Measurements from ENCODE around the gene TLX1. TPM values are rescaled to one million over a fixed set of nuclear protein-coding genes. Genes with fewer than 3 reads are reported as not detected.

Gene TLX1
- total and polyA plus RNA-seq, 4 donors = 0.33 TPM; not detected in 3

DNA sequence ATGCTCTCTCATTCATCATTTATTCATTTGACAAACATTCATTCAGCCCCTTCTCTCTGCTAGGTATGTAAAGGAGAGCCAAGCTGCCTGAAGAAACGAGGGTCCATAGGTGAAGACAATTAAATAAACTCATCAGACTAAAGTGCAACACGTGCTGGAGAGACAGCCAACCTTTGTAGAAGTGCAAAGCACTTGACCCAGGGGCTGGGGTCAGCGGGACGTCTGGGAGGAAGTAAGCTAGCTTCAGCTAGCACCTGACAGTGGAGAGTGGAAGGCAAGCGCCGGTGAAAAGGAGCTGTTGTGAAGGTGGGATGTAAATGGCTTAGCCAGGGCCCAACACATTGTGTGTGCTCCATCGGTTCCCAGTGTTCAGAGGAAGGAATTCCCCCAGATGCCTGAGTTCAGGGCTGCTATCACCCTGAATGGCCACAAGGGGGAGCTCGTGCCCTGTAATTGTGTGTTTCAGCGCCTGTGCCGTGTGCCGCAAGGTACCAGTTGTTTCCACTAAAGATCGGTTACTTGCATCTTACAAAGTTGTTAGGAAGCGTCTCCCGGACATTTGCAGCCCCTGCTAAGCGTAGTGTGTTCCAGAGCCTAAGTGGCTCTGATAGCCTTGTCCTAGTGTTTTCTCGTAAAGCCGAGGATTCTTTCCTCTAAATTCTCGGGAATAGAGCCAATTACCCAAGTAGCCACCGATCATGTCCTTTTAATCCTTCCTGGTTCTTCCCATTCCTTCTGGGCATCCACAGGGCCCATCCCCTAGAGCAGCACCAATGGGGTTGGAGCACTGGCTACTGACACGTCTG lies 30.6 kb downstream of the TLX1 start:
- Histone ChIP-seq H3K27me3 (ENCODE audit: control insufficient read depth, insufficient read depth, low read length) (peaks cover 59% of the 10 kb centered on the region), H3K4me1 (ENCODE audit: control insufficient read depth, insufficient read depth, low read length) (peaks cover 8% of the 10 kb centered on the region), H3K36me3 (ENCODE audit: control insufficient read depth, insufficient read depth, low read length) (no peaks in the 10 kb centered on the region), H3K27ac (ENCODE audit: low read depth, low read length) (no peak overlapping the region), H3K9me3 (ENCODE audit: control insufficient read depth, insufficient read depth, low read length) (no peaks in the 10 kb centered on the region), H3K4me3 (ENCODE audit: low read depth, low read length) (no peak overlapping the region)
- DNase-seq (ENCODE audit: low read depth in 4 of 6, low spot score in 6 of 6) = peak; percentile 60 to 95 (median 76)
- WGBS (ENCODE audit: insufficient coverage) = 3% methylated on average over 17 of the region's 20 CpGs

- 82% methylated on average over 2 of the region's 3 CpGs for WGBS (ENCODE audit: insufficient coverage)
- Histone ChIP-seq H3K4me3 (ENCODE audit: low read depth, low read length) (no peak overlapping the region), H3K9me3 (ENCODE audit: control insufficient read depth, insufficient read depth, low read length) (no peaks in the 10 kb centered on the region), H3K27ac (ENCODE audit: low read depth, low read length) (no peak overlapping the region), H3K4me1 (ENCODE audit: control insufficient read depth, insufficient read depth, low read length) (peaks cover 8% of the 10 kb centered on the region), H3K36me3 (ENCODE audit: control insufficient read depth, insufficient read depth, low read length) (no peaks in the 10 kb centered on the region), H3K27me3 (ENCODE audit: control insufficient read depth, insufficient read depth, low read length) (peaks cover 54% of the 10 kb centered on the region)
- no peak for DNase-seq (ENCODE audit: low read depth in 4 of 6, low spot score in 6 of 6)
Observed at GRCh38 chr10:101162677-101163076, 31.6 kb downstream of the TLX1 start.

GRCh38 chr10:101164020-101164419 lies 32.9 kb downstream of the TLX1 start:
- Histone ChIP-seq H3K27me3 (ENCODE audit: control insufficient read depth, insufficient read depth, low read length) (peaks cover 49% of the 10 kb centered on the region), H3K9me3 (ENCODE audit: control insufficient read depth, insufficient read depth, low read length) (no peaks in the 10 kb centered on the region), H3K4me1 (ENCODE audit: control insufficient read depth, insufficient read depth, low read length) (peaks cover 8% of the 10 kb centered on the region), H3K36me3 (ENCODE audit: control insufficient read depth, insufficient read depth, low read length) (no peaks in the 10 kb centered on the region), H3K27ac (ENCODE audit: low read depth, low read length) (no peak overlapping the region), H3K4me3 (ENCODE audit: low read depth, low read length) (no peak overlapping the region)
- no peak for DNase-seq (ENCODE audit: low read depth in 4 of 6, low spot score in 6 of 6)
- 64% methylated on average over 2 of the region's 4 CpGs for WGBS (ENCODE audit: insufficient coverage)

DNA sequence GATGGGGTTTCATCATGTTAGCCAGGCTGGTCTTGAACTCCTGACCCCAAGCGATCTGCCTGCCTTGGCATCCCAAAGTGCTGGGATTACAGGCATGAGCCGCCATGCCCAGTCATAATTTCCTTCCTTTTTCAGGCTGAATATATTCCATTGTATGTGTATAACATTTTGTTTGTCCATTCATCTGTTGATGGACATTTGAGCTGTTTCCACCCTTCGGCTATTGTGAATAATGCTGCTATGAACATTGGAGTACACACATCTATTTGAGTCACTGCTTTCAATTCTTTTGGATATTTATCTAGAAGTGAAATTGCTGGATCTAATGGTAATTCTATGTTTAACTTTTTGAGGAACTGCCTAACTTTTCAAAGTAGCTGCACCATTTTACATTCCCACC lies 34.6 kb downstream of the TLX1 start:
- WGBS (ENCODE audit: insufficient coverage) = no CpG with 5 or more reads among the region's 3 CpGs
- Histone ChIP-seq H3K9me3 (ENCODE audit: control insufficient read depth, insufficient read depth, low read length) (no peaks in the 10 kb centered on the region), H3K27ac (ENCODE audit: low read depth, low read length) (no peak overlapping the region), H3K4me1 (ENCODE audit: control insufficient read depth, insufficient read depth, low read length) (peaks cover 8% of the 10 kb centered on the region), H3K27me3 (ENCODE audit: control insufficient read depth, insufficient read depth, low read length) (peaks cover 43% of the 10 kb centered on the region), H3K36me3 (ENCODE audit: control insufficient read depth, insufficient read depth, low read length) (no peaks in the 10 kb centered on the region), H3K4me3 (ENCODE audit: low read depth, low read length) (no peak overlapping the region)
- DNase-seq (ENCODE audit: low read depth in 4 of 6, low spot score in 6 of 6) = no peak

- DNase-seq (ENCODE audit: low read depth in 4 of 6, low spot score in 6 of 6) = no peak
- WGBS (ENCODE audit: insufficient coverage) = no CpG with 5 or more reads among the region's 2 CpGs
- H3K4me3 ChIP-seq (ENCODE audit: low read depth, low read length) = no peak overlapping the region
- no peak overlapping the region for H3K27ac ChIP-seq (ENCODE audit: low read depth, low read length)
- no peaks in the 10 kb centered on the region for H3K9me3 ChIP-seq (ENCODE audit: control insufficient read depth, insufficient read depth, low read length)
- H3K27me3 ChIP-seq (ENCODE audit: control insufficient read depth, insufficient read depth, low read length) = peaks cover 37% of the 10 kb centered on the region
- H3K4me1 ChIP-seq (ENCODE audit: control insufficient read depth, insufficient read depth, low read length) = peaks cover 8% of the 10 kb centered on the region
- no peaks in the 10 kb centered on the region for H3K36me3 ChIP-seq (ENCODE audit: control insufficient read depth, insufficient read depth, low read length)
Observed at GRCh38 chr10:101166430-101166829, 35.3 kb downstream of the TLX1 start.

- Histone ChIP-seq H3K4me1 (ENCODE audit: control insufficient read depth, insufficient read depth, low read length) (no peaks in the 10 kb centered on the region), H3K36me3 (ENCODE audit: control insufficient read depth, insufficient read depth, low read length) (no peaks in the 10 kb centered on the region), H3K4me3 (ENCODE audit: low read depth, low read length) (no peak overlapping the region), H3K27me3 (ENCODE audit: control insufficient read depth, insufficient read depth, low read length) (peaks cover 5% of the 10 kb centered on the region), H3K9me3 (ENCODE audit: control insufficient read depth, insufficient read depth, low read length) (peaks cover 4% of the 10 kb centered on the region), H3K27ac (ENCODE audit: low read depth, low read length) (no peak overlapping the region)
- no CpG with 5 or more reads among the region's 2 CpGs for WGBS (ENCODE audit: insufficient coverage)
- no peak for DNase-seq (ENCODE audit: low read depth in 4 of 6, low spot score in 6 of 6)
Observed at GRCh38 chr10:101172741-101173140, 41.6 kb downstream of the TLX1 start.

DNA sequence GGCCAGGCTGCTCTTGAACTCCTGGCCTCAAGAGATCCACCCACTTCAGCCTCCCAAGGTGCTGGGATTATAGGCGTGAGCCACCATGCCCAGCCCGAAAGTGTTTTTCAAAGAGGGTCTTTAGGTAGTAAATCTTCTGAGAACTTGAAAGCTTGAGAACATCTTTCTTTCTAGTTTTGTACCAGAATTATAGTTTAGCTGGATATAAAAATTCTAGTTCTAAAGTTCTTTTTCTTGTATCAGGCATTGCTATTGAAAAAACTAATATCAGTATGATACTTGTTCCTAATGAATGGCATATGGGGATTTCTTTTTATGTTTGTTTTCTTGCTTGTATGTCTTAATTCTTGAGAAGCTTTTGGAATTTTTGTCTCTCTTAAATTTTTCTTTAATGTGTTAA lies 43.2 kb downstream of the TLX1 start:
- Histone ChIP-seq H3K4me1 (ENCODE audit: control insufficient read depth, insufficient read depth, low read length) (no peaks in the 10 kb centered on the region), H3K27me3 (ENCODE audit: control insufficient read depth, insufficient read depth, low read length) (no peaks in the 10 kb centered on the region), H3K4me3 (ENCODE audit: low read depth, low read length) (no peak overlapping the region), H3K27ac (ENCODE audit: low read depth, low read length) (no peak overlapping the region), H3K9me3 (ENCODE audit: control insufficient read depth, insufficient read depth, low read length) (peaks cover 4% of the 10 kb centered on the region), H3K36me3 (ENCODE audit: control insufficient read depth, insufficient read depth, low read length) (no peaks in the 10 kb centered on the region)
- DNase-seq (ENCODE audit: low read depth in 4 of 6, low spot score in 6 of 6) = no peak
- WGBS (ENCODE audit: insufficient coverage) = no CpG with 5 or more reads among the region's 2 CpGs

DNA sequence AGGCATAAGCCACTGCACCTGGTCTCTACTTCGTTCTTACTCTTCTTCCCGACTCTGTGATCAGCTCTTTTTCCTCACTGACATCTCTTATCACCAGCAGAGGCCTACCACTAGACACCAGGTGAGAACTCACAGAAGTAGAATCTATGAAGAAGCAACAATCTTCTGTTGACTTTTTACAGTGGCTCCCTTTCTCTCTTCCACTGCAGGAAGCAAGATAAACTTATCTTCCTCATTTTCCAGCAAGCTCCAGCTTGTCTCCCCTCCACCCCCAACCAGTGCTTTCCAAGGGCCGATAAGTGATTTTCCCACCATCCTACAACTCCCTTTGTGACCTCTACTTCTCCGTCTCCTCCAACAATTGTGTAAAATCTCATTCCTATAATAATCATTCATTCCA lies 45.5 kb downstream of the TLX1 start:
- H3K36me3 ChIP-seq (ENCODE audit: control insufficient read depth, insufficient read depth, low read length) = no peaks in the 10 kb centered on the region
- H3K27me3 ChIP-seq (ENCODE audit: control insufficient read depth, insufficient read depth, low read length) = no peaks in the 10 kb centered on the region
- DNase-seq (ENCODE audit: low read depth in 4 of 6, low spot score in 6 of 6) = no peak
- 100% methylated on average over 4 of the region's 4 CpGs for WGBS (ENCODE audit: insufficient coverage)
- no peak overlapping the region for H3K27ac ChIP-seq (ENCODE audit: low read depth, low read length)
- no peaks in the 10 kb centered on the region for H3K4me1 ChIP-seq (ENCODE audit: control insufficient read depth, insufficient read depth, low read length)
- H3K9me3 ChIP-seq (ENCODE audit: control insufficient read depth, insufficient read depth, low read length) = peaks cover 4% of the 10 kb centered on the region
- no peak overlapping the region for H3K4me3 ChIP-seq (ENCODE audit: low read depth, low read length)

- H3K4me1 ChIP-seq (ENCODE audit: control insufficient read depth, insufficient read depth, low read length) = no peaks in the 10 kb centered on the region
- no peak for DNase-seq (ENCODE audit: low read depth in 4 of 6, low spot score in 6 of 6)
- no peaks in the 10 kb centered on the region for H3K9me3 ChIP-seq (ENCODE audit: control insufficient read depth, insufficient read depth, low read length)
- no CpG with 5 or more reads among the region's 2 CpGs for WGBS (ENCODE audit: insufficient coverage)
- H3K36me3 ChIP-seq (ENCODE audit: control insufficient read depth, insufficient read depth, low read length) = no peaks in the 10 kb centered on the region
- H3K27ac ChIP-seq (ENCODE audit: low read depth, low read length) = no peak overlapping the region
- H3K4me3 ChIP-seq (ENCODE audit: low read depth, low read length) = no peak overlapping the region
- no peaks in the 10 kb centered on the region for H3K27me3 ChIP-seq (ENCODE audit: control insufficient read depth, insufficient read depth, low read length)
Observed at GRCh38 chr10:101182936-101183335, 51.8 kb downstream of the TLX1 start.

- Histone ChIP-seq H3K27me3 (ENCODE audit: control insufficient read depth, insufficient read depth, low read length) (no peaks in the 10 kb centered on the region), H3K9me3 (ENCODE audit: control insufficient read depth, insufficient read depth, low read length) (no peaks in the 10 kb centered on the region), H3K27ac (ENCODE audit: low read depth, low read length) (no peak overlapping the region), H3K4me1 (ENCODE audit: control insufficient read depth, insufficient read depth, low read length) (no peaks in the 10 kb centered on the region), H3K4me3 (ENCODE audit: low read depth, low read length) (no peak overlapping the region), H3K36me3 (ENCODE audit: control insufficient read depth, insufficient read depth, low read length) (no peaks in the 10 kb centered on the region)
- no peak for DNase-seq (ENCODE audit: low read depth in 4 of 6, low spot score in 6 of 6)
- WGBS (ENCODE audit: insufficient coverage) = 53% methylated on average over 4 of the region's 6 CpGs
Observed at GRCh38 chr10:101183458-101184183, 52.5 kb downstream of the TLX1 start.
